IMR-90 (cell line): ENCODE results near the gene SLC9A7. TPM values are rescaled to one million over a fixed set of nuclear protein-coding genes. Genes with fewer than 3 reads are reported as not detected.

Source experiments
- ATAC-seq: fragments of 200-7000 bp; cut with Tn5 transposase; 2 replicates; pipeline ENCODE4 v1.9.1; 2020; ENCODE audit warnings: low read depth, mild to moderate bottlenecking, moderate library complexity
- BruUV-seq: library from RNA; stranded (reverse); fragments of 400-500 nt; replicated peaks from 2 replicates; lab custom pipeline; 2021; lab: Mats Ljungman, UMichigan
- CTCF ChIA-PET: fragments of 300-600 bp; formaldehyde crosslinking; extraction: SDS; loops from one replicate; lab custom pipeline; 2021; ENCODE audit warnings: antibody characterized with exemption; lab: Yijun Ruan, JAX
- POLR2A ChIA-PET: fragments of 300-600 bp; sonication (Branson Sonifier 250); formaldehyde crosslinking; loops from one replicate; lab custom pipeline; 2022; ENCODE audit warnings: antibody characterized with exemption; ENCODE audit not compliant: unreplicated experiment; lab: Charles Lee
- DNase-seq: peaks from one replicate; pipeline ENCODE4 v3.0.0; 2013
- H2AFZ ChIP-seq: replicated peaks from 2 replicates; pipeline ENCODE3; 2013; ENCODE audit warnings: low read length, mild to moderate bottlenecking; ENCODE audit not compliant: poor library complexity
- H2AK5ac ChIP-seq: 2 replicates; pipeline ENCODE4 v1.6.1; 2013; ENCODE audit warnings: low read depth, low read length, inconsistent platforms
- H2AK9ac ChIP-seq: replicated peaks from 2 replicates; pipeline ENCODE3; 2013; ENCODE audit warnings: mild to moderate bottlenecking, low read depth, low read length, moderate library complexity; ENCODE audit not compliant: poor library complexity
- H2BK120ac ChIP-seq: 2 replicates; pipeline ENCODE4 v1.6.1; 2013; ENCODE audit warnings: low read depth, low read length, inconsistent platforms
- H2BK15ac ChIP-seq: 3 replicates; pipeline ENCODE4 v1.6.1; 2013; ENCODE audit warnings: low read depth, low read length, inconsistent platforms
- H2BK20ac ChIP-seq: 2 replicates; pipeline ENCODE4 v1.6.1; 2013; ENCODE audit warnings: low read depth, mild to moderate bottlenecking, inconsistent platforms, low read length, moderate library complexity
- H2BK5ac ChIP-seq: 2 replicates; pipeline ENCODE4 v1.6.1; 2013; ENCODE audit warnings: mild to moderate bottlenecking, low read depth, low read length, inconsistent platforms; ENCODE audit not compliant: poor library complexity, severe bottlenecking
- H3K14ac ChIP-seq: replicated peaks from 2 replicates; pipeline ENCODE4 v1.6.1; 2013; ENCODE audit warnings: low read depth, low read length, inconsistent platforms
- H3K18ac ChIP-seq: 2 replicates; pipeline ENCODE4 v1.6.1; 2013; ENCODE audit warnings: low read depth, low read length, control low read depth
- H3K23ac ChIP-seq: 2 replicates; pipeline ENCODE4 v1.6.1; 2013; ENCODE audit warnings: low read depth, low read length, inconsistent platforms
- H3K27ac ChIP-seq: 2 replicates; pipeline ENCODE4 v1.5.1; 2013; ENCODE audit warnings: mild to moderate bottlenecking, control low read depth, low read length; ENCODE audit not compliant: insufficient read depth
- H3K27me3 ChIP-seq: 2 replicates; pipeline ENCODE4 v1.6.1; 2013; ENCODE audit warnings: low read length; ENCODE audit not compliant: control insufficient read depth, insufficient read depth
- H3K36me3 ChIP-seq: 2 replicates; pipeline ENCODE4 v1.6.1; 2013; ENCODE audit warnings: low read length, mixed read lengths; ENCODE audit not compliant: control insufficient read depth, insufficient read depth
- H3K4ac ChIP-seq: 2 replicates; pipeline ENCODE4 v1.6.1; 2013; ENCODE audit warnings: low read depth, low read length, inconsistent platforms
- H3K4me1 ChIP-seq: 2 replicates; pipeline ENCODE4 v1.6.1; 2013; ENCODE audit warnings: low read length, mixed read lengths; ENCODE audit not compliant: control insufficient read depth, insufficient read depth
- H3K4me2 ChIP-seq: 2 replicates; pipeline ENCODE4 v1.6.1; 2013; ENCODE audit warnings: low read depth, mild to moderate bottlenecking, control low read depth, low read length, moderate library complexity
- H3K4me3 ChIP-seq: 2 replicates; pipeline ENCODE4 v1.5.1; 2013; ENCODE audit warnings: low read depth, mild to moderate bottlenecking, control low read depth, low read length, moderate library complexity; ENCODE audit not compliant: insufficient read depth
- H3K56ac ChIP-seq: 2 replicates; pipeline ENCODE4 v1.6.1; 2013; ENCODE audit warnings: low read length, inconsistent platforms; ENCODE audit not compliant: insufficient read depth; ENCODE audit errors: extremely low read depth
- H3K79me1 ChIP-seq, 2 experiments: 2 replicates each; pipeline ENCODE4 v1.6.1; 2013; ENCODE audit warnings: low read length in 2 of 2, inconsistent platforms in 1 of 2, low read depth in 1 of 2
- H3K9ac ChIP-seq: 2 replicates; pipeline ENCODE4 v1.6.1; 2013; ENCODE audit warnings: low read depth, low read length, control low read depth
- H3K9me1 ChIP-seq: 2 replicates; pipeline ENCODE4 v1.6.1; 2013; ENCODE audit warnings: low read length, inconsistent platforms; ENCODE audit not compliant: insufficient read depth
- H3K9me3 ChIP-seq: 2 replicates; pipeline ENCODE4 v1.6.1; 2013; ENCODE audit warnings: low read length; ENCODE audit not compliant: control insufficient read depth, insufficient read depth
- H4K20me1 ChIP-seq: 2 replicates; pipeline ENCODE4 v1.6.1; 2013; ENCODE audit warnings: low read length, inconsistent platforms; ENCODE audit not compliant: insufficient read depth
- H4K5ac ChIP-seq: 2 replicates; pipeline ENCODE4 v1.6.1; 2013; ENCODE audit warnings: mild to moderate bottlenecking, low read depth, low read length, control low read depth
- H4K8ac ChIP-seq, 2 experiments: 2 replicates each; pipeline ENCODE4 v1.6.1; 2013; ENCODE audit warnings: low read depth in 2 of 2, low read length in 2 of 2, control low read depth in 1 of 2, inconsistent platforms in 1 of 2
- H4K91ac ChIP-seq: 2 replicates; pipeline ENCODE4 v1.6.1; 2013; ENCODE audit warnings: low read depth, low read length, inconsistent platforms; ENCODE audit not compliant: insufficient read depth
- CEBPB ChIP-seq: IDR thresholded peaks from 2 replicates; pipeline ENCODE4 v1.6.1; 2012; ENCODE audit warnings: low read depth, low read length, improper control_type of control experiment
- FOS ChIP-seq: fragments of 150-350 bp; IDR thresholded peaks from 2 replicates; pipeline ENCODE4 v1.6.1; 2016; ENCODE audit warnings: low read depth, low read length
- MAFK ChIP-seq: IDR thresholded peaks from 2 replicates; pipeline ENCODE4 v1.6.1; 2012; ENCODE audit warnings: low read depth, low read length, improper control_type of control experiment
- POLR2A ChIP-seq: IDR thresholded peaks from 2 replicates; pipeline ENCODE4 v1.6.1; 2012; ENCODE audit warnings: mild to moderate bottlenecking, low read depth, low read length
- RFX5 ChIP-seq: IDR thresholded peaks from 2 replicates; pipeline ENCODE4 v1.8.0; 2012; ENCODE audit warnings: low read depth, mild to moderate bottlenecking, low read length, moderate library complexity
- WGBS, 2 experiments: methylation state at CpG; one replicate each; pipeline versions ENCODE4 v1.1.5 to v1.1.7; 2013; ENCODE audit warnings: missing lambda C conversion rate in 2 of 2; ENCODE audit not compliant: insufficient read length in 1 of 2; ENCODE audit errors: extremely low coverage in 2 of 2; 5-methylcytosine and 5-hydroxymethylcytosine counted together
- dilution Hi-C: fragments of 300-500 bp; cut with HindIII; formaldehyde crosslinking; loops from one replicate; pipeline ENCODE4 v1.14.3; 2018; ENCODE audit warnings: low sequenced_read_pairs; ENCODE audit not compliant: unreplicated experiment
- in situ Hi-C: fragments of 300-500 bp; cut with MboI; formaldehyde crosslinking; loops from 3 replicates; pipeline ENCODE4 v1.14.3; 2019; ENCODE audit warnings: low sequenced_read_pairs, inconsistent platforms, mixed read lengths
- intact Hi-C: fragments of 100-400 bp; cut with micrococcal nuclease; formaldehyde crosslinking; loops from 2 replicates; pipeline ENCODE4 v1.10.0; 2022
- polyA plus RNA-seq, 3 experiments: library from polyadenylated mRNA; depleted of rRNA; stranded (reverse); fragments of >200 nt; gene quantifications; 2 replicates each; pipeline ENCODE4 v1.2.3, GENCODE V29; 2012; ENCODE audit warnings: low replicate concordance in 1 of 3
- total RNA-seq: library from RNA; depleted of rRNA; stranded (reverse); fragments of >200 nt; gene quantifications from 2 replicates; pipeline ENCODE4 v1.2.3, GENCODE V29; 2012
- TF ChIP-seq, protein P1 (sequence below): conservative IDR thresholded peaks from 2 replicates; pipeline ENCODE4 v1.5.1; 2012; ENCODE audit warnings: mild to moderate bottlenecking, low read depth, low read length, improper control_type of control experiment
- TF ChIP-seq, protein P2 (sequence below): fragments of 150-350 bp; IDR thresholded peaks from 2 replicates; pipeline ENCODE4 v1.6.1; 2017; ENCODE audit warnings: mild to moderate bottlenecking, antibody characterized with exemption, low read length, low read depth

Gene SLC9A7
- total and polyA plus RNA-seq, 2 of the 4 experiments (the other 2 are of a cell fraction), result 14.4 to 76.4 TPM

DNA sequence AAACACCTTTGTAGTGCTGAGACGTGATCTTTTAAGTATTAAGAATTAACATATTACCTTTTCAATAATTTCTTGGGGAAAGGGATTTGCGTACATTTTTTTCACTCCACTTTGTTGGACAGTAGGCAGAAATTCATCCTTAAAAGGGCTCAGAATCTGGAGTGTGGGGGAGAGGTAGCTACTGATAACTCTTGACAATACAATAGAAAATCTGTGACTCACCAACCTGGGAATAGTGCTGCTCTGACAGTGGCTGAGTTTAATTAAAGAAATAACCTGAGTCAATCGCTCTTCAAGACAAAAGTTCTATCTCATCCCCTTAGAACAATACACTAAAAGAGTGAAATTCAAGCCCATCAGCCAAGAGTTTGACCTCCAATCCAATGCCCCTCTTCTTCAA is 60.2 kb downstream of the SLC9A7 start:
- Histone ChIP-seq H3K9ac (no peak overlapping the region), H2BK15ac (no peak overlapping the region), H3K4me1 (no peaks in the 10 kb centered on the region), H2BK5ac (no peak overlapping the region), H4K20me1 (peaks cover 6% of the 10 kb centered on the region; the same call in 1 of the 2 replicates), H4K5ac (no peak overlapping the region), H4K91ac (no peak overlapping the region), H3K79me1 (peaks cover 0 to 3% of the 10 kb centered on the region in 2 experiments; a peak in 1 of 4 replicates), H3K9me3 (no peaks in the 10 kb centered on the region), H3K4me3 (no peak overlapping the region), H3K27me3 (no peaks in the 10 kb centered on the region), H2AK5ac (no peak overlapping the region), H2AFZ (no peak overlapping the region), H2AK9ac (no peak overlapping the region), H4K8ac (no peak overlapping the region), H3K9me1 (peaks cover 3% of the 10 kb centered on the region; the same call in 1 of the 2 replicates), H3K18ac (no peak overlapping the region), H3K56ac (no peak overlapping the region), H2BK20ac (no peak overlapping the region), H3K14ac (no peak overlapping the region), H3K23ac (no peak overlapping the region), H3K4ac (no peak overlapping the region), H2BK120ac (no peak overlapping the region), H3K4me2 (no peak overlapping the region), H3K36me3 (no peaks in the 10 kb centered on the region), H3K27ac (no peak overlapping the region)
- dilution Hi-C loops (no loop called here), in situ Hi-C loops (no loop called here), intact Hi-C loops (no loop called here)
- BruUV-seq, result no TSS peak
- DNase-seq (no peak), ATAC-seq (no peak)
- CTCF ChIA-PET, result no interaction called here
- no CpG with 5 or more reads among the region's 3 CpGs for WGBS, 2 experiments
- no peak for TF ChIP-seq CEBPB
- TF ChIP-seq, protein P1, sequence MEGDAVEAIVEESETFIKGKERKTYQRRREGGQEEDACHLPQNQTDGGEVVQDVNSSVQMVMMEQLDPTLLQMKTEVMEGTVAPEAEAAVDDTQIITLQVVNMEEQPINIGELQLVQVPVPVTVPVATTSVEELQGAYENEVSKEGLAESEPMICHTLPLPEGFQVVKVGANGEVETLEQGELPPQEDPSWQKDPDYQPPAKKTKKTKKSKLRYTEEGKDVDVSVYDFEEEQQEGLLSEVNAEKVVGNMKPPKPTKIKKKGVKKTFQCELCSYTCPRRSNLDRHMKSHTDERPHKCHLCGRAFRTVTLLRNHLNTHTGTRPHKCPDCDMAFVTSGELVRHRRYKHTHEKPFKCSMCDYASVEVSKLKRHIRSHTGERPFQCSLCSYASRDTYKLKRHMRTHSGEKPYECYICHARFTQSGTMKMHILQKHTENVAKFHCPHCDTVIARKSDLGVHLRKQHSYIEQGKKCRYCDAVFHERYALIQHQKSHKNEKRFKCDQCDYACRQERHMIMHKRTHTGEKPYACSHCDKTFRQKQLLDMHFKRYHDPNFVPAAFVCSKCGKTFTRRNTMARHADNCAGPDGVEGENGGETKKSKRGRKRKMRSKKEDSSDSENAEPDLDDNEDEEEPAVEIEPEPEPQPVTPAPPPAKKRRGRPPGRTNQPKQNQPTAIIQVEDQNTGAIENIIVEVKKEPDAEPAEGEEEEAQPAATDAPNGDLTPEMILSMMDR, result no peak
- TF ChIP-seq, protein P2, sequence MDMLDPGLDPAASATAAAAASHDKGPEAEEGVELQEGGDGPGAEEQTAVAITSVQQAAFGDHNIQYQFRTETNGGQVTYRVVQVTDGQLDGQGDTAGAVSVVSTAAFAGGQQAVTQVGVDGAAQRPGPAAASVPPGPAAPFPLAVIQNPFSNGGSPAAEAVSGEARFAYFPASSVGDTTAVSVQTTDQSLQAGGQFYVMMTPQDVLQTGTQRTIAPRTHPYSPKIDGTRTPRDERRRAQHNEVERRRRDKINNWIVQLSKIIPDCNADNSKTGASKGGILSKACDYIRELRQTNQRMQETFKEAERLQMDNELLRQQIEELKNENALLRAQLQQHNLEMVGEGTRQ, result no peak
- no peak for TF ChIP-seq POLR2A
- TF ChIP-seq RFX5, result no peak
- TF ChIP-seq FOS, result no peak
- no peak for TF ChIP-seq MAFK
- POLR2A ChIA-PET, result no interaction called here
